Measurements from ENCODE around the gene KRTAP3-3. TPM values are rescaled to one million over a fixed set of nuclear protein-coding genes. Genes with fewer than 3 reads are reported as not detected.

The KRTAP3-3 gene
- total RNA-seq, 1 donor from 2014 or later, result not detected

DNA sequence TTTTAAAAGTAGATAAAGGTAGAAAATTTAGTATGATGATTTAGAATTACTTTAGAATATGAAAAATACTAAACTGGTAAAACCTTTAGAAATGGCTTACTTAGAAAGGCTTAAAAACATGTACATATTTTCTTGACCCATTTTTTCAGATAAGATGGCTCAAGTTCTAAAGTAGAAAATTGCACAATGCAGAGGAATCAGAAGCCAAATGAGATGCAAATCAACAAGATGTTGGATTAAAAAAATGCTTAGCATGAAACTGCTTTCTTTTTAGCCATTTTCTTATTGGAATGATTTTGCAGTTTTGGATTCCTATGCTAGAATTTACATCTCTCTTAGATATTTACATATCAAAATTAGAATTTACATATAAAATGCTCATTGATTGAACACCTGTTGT is 16.5 kb upstream of the KRTAP3-3 start:
- TF ChIP-seq, protein P1, sequence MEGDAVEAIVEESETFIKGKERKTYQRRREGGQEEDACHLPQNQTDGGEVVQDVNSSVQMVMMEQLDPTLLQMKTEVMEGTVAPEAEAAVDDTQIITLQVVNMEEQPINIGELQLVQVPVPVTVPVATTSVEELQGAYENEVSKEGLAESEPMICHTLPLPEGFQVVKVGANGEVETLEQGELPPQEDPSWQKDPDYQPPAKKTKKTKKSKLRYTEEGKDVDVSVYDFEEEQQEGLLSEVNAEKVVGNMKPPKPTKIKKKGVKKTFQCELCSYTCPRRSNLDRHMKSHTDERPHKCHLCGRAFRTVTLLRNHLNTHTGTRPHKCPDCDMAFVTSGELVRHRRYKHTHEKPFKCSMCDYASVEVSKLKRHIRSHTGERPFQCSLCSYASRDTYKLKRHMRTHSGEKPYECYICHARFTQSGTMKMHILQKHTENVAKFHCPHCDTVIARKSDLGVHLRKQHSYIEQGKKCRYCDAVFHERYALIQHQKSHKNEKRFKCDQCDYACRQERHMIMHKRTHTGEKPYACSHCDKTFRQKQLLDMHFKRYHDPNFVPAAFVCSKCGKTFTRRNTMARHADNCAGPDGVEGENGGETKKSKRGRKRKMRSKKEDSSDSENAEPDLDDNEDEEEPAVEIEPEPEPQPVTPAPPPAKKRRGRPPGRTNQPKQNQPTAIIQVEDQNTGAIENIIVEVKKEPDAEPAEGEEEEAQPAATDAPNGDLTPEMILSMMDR (conservative IDR thresholded peaks at IDR 0.05), result no peak
- DNase-seq (ENCODE audit: low read depth, low spot score), result no peak
- Mint-ChIP-seq H3K4me1 (no peaks in the 10 kb centered on the region), H3K4me3 (no peak overlapping the region), H3K9me3 (no peaks in the 10 kb centered on the region), H3K27ac (ENCODE audit: unreplicated experiment) (no peak overlapping the region), H3K27me3 (ENCODE audit: low read depth) (no peaks in the 10 kb centered on the region), H3K36me3 (ENCODE audit: low read depth) (no peaks in the 10 kb centered on the region)

DNA sequence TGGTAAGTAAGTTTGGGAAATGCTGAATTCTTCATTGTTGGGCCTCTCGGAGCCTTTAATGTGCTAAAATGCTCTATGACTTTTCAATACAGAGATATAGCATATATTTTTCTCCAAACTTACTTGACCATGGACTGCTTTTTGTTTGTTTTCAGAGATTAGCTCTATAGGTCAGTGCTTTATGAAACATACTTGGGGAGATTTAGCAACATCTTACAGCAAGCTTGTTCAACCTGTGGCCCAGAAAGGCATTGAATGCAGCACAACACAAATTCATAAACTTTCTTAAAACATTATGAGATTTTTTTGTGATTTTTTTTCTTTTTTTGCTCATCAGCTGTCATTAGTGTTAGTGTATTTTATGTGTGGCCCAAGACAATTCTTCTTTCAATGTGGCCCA is 16.0 kb upstream of the KRTAP3-3 start:
- no peaks in the 10 kb centered on the region for H3K4me1 Mint-ChIP-seq
- TF ChIP-seq, protein P1 (conservative IDR thresholded peaks at IDR 0.05), result no peak
- H3K27ac Mint-ChIP-seq (ENCODE audit: unreplicated experiment), result no peak overlapping the region
- no peak overlapping the region for H3K4me3 Mint-ChIP-seq
- no peaks in the 10 kb centered on the region for H3K27me3 Mint-ChIP-seq (ENCODE audit: low read depth)
- no peaks in the 10 kb centered on the region for H3K36me3 Mint-ChIP-seq (ENCODE audit: low read depth)
- DNase-seq (ENCODE audit: low read depth, low spot score), result no peak
- H3K9me3 Mint-ChIP-seq, result no peaks in the 10 kb centered on the region

DNA sequence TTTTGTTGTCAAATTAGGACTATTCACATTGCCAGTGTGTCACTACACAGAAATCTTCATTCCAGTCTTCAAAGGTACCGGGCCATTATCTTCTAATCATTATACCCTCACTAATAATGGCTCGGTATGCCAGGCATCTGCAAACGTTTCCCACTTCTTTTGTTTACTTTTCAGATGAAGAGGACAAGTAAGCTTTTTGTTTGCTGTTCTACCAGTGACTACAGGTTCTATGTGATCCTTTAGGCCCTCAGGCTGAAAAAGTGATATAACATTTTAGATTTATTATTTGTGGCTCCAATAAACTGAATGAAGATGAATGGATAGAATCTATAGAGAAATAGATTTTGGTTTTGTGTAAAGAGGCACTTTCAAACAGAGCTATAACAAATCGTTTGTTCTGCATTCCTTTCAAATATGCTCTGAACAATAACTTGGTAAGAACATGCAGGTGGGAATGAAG is 15.4 kb upstream of the KRTAP3-3 start:
- Mint-ChIP-seq H3K4me3 (no peak overlapping the region), H3K27ac (ENCODE audit: unreplicated experiment) (no peak overlapping the region), H3K36me3 (ENCODE audit: low read depth) (no peaks in the 10 kb centered on the region), H3K9me3 (no peaks in the 10 kb centered on the region), H3K27me3 (ENCODE audit: low read depth) (peaks cover 2% of the 10 kb centered on the region), H3K4me1 (no peaks in the 10 kb centered on the region)
- DNase-seq (ENCODE audit: low read depth, low spot score), result no peak
- TF ChIP-seq, protein P1 (conservative IDR thresholded peaks at IDR 0.05), result no peak

DNA sequence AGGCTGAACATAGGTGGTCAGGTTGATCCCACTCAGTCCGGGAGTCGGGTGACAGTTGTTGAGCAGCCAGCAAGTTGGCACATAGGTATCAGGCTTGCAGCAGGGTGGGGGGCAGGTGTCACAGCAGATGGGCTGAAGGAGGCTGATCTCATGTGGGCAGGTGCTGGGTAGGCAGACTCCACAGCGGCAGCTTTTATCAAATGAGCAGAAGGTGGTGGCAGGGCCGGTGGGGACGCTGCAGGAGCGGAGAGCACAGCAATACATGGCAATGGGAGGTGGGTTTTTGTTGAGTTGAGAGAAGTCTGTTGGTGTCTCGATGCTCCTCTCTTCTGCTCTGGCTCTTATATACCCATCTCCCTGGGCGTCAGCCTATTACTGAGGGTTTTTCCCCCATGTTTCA is 14.8 kb upstream of the KRTAP3-3 start, which contains the start of gene KRTAP3-1:
Gene KRTAP3-1, minus strand, starts transcription at position 318 of the 400 bp plus-strand sequence. Its CDS starts 54 bp downstream, at position 264.
- H3K4me1 Mint-ChIP-seq, result no peaks in the 10 kb centered on the region
- no peaks in the 10 kb centered on the region for H3K9me3 Mint-ChIP-seq
- TF ChIP-seq, protein P1 (conservative IDR thresholded peaks at IDR 0.05), result no peak
- H3K27ac Mint-ChIP-seq (ENCODE audit: unreplicated experiment), result no peak within 1 kb of the TSS
- H3K36me3 Mint-ChIP-seq (ENCODE audit: low read depth), result no peaks in the 10 kb centered on the region
- no peak within 1 kb of the TSS for H3K4me3 Mint-ChIP-seq
- DNase-seq (ENCODE audit: low read depth, low spot score), result no peak
- H3K27me3 Mint-ChIP-seq (ENCODE audit: low read depth), result peaks cover 2% of the 10 kb centered on the region

DNA sequence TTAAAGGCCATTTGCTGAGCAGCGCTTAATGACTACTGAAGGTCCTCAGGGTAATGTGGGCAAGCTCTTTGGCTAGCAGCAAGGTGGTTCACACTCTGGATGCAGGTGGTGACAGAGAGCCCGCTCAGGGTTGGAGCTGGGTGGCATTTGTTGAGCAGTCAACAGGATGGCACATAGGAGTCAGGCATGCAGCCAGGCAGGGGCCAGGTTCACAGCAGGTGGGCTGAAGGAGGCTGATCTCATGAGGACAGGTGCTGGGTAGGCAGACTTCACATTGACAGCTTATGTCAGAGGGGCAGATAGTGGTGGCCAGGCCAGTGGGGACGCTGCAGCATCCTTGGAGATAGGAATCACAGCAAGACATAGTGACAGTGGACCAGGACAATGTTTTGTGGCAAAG is 10.4 kb upstream of the KRTAP3-3 start:
- Mint-ChIP-seq H3K27me3 (ENCODE audit: low read depth) (peaks cover 5% of the 10 kb centered on the region), H3K9me3 (no peaks in the 10 kb centered on the region), H3K36me3 (ENCODE audit: low read depth) (no peaks in the 10 kb centered on the region), H3K4me1 (no peaks in the 10 kb centered on the region), H3K27ac (ENCODE audit: unreplicated experiment) (no peak overlapping the region), H3K4me3 (no peak overlapping the region)
- no peak for DNase-seq (ENCODE audit: low read depth, low spot score)
- TF ChIP-seq, protein P1 (conservative IDR thresholded peaks at IDR 0.05), result no peak

Data from neural crest cell (in vitro differentiated cells).